Embryonic facial prominence (tissue), 1 donor: ENCODE measurements around the gene GRID1.
"Not testable (repeated sequence)": the region's sequence is repeated elsewhere in the genome, so short reads cannot be mapped to it uniquely, and the experiment has no call there.

Source experiments
- DNase-seq: peaks from one replicate; pipeline ENCODE4 v3.0.0-alpha.2; 2016; ENCODE audit errors: extremely low spot score

Gene GRID1

DNA sequence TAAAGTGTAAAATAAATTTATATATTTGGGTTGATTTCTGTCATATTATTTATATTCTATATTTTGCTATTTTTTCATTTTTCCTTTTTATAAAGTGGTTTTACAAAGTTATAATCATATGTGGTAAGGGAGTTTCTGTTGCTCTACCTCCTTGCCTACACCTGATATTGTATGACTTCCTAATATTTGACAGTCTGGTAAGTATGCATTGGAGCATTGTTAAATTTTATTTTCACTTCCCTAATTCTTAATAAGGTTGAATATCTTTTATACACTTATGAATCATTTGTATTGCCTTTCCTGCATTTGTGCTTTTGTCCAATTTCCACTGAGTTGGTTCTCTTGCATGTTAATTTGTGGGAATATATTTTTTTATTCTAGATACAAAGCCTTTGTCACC is 492.4 kb downstream of the GRID1 start:
- DNase-seq = no peak

DNA sequence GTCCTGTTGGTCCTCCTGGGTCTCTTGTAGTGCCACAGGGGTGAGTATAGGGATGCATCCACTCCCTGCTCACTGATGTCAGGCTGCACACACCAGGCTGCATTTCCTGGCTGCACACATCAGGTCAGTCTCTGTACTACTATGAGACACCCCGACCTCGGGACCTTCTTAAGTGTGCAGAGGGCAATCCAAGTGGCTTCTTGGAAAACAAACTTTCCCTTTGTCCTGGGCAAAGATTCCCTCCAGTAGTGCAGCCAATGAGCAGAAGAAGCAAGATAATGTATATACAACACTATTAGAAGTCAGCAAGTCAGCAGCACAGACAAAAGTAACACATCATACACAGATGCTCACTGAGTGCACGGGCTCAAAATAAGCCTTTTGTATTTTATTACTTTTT is 493.5 kb downstream of the GRID1 start:
- DNase-seq = no peak

DNA sequence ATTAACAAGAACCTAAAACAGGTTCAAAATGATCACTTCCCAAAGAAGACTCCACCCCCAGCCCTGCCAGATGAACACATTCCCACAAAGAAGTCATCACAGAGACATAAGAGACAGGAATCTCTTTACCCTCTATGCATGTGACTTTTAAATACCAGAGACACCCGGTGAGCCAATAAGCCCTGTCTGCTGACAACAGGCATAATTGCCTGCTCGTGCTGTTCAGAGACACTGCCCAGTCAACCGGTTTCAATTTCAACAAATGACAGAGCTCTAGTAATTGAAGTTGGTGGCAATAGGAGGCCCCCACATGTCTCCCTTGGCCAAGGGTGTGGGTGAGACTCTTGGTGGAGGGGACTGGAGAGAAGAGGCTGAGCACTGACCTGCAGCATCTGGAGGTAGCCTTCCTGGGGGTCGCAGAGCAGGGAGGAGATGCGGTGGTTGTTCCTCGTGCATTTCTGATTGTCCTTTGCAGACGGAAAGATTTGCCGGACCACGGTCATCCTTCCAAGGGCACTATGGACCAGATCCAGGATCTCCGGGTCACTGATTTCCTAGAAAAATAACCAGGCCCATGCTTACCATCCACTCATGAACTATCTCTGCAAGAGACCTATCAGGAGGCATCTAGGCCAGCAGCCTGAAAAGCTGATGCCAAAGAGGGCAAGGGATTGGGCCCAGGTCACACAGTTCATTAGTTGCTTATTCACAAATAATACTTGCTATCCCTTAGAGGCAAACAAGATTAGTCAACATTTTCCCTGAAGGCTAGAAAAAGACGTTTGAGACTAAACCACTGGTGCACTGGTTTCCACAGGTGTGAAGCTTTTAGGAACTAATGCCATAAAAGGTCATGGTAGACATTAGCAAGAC is 497.7 kb downstream of the GRID1 start:
- DNase-seq = no peak

DNA sequence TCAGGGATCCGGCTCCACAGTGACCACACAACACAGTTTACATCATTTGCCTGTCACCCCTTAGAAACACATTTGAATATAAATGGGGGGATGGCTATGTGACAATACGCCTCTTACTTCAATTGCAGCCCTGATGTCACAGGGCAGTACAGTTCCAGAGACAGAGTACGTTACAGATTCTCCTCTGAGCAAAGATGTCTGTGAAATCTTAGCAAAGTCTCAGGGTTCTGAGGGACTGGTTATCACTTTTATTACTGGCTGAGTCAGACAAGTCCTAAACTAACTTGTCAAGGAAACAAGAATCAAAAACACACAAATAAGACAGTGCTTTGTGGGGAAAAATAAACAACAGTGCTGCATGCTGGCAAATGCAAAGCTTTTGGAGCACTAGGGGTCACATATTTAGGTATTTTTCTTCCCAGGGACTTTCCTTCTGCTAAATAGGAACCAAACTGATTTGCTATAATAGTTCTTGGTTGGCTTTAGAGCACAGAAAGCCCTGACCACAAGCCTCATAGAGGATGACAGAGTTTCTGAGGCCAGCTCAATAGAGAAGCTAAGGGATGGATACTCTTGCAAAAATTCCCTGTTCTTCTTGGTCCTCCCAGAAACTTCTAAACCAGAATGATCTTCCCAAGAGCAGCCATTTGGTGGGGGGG is 501.6 kb downstream of the GRID1 start:
- no peak for DNase-seq

DNA sequence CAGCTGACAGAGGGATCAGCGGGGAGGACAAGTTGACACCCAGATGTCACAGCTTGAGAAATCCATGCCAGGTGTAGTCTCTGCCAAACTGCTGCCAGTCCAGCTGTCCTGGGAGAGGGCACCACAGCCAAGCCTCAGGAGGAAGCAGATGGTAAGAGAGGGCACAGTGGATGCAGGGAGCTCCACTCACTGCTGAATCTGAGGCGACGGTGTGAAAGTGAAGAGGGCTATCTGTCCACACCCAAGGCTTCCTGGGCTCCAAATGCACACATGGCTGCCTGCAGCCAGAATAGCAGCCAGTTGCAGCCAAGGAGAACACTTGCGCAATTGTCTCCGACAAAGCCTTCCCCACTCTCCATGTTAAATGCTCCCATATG is 502.4 kb downstream of the GRID1 start:
- no peak for DNase-seq

DNA sequence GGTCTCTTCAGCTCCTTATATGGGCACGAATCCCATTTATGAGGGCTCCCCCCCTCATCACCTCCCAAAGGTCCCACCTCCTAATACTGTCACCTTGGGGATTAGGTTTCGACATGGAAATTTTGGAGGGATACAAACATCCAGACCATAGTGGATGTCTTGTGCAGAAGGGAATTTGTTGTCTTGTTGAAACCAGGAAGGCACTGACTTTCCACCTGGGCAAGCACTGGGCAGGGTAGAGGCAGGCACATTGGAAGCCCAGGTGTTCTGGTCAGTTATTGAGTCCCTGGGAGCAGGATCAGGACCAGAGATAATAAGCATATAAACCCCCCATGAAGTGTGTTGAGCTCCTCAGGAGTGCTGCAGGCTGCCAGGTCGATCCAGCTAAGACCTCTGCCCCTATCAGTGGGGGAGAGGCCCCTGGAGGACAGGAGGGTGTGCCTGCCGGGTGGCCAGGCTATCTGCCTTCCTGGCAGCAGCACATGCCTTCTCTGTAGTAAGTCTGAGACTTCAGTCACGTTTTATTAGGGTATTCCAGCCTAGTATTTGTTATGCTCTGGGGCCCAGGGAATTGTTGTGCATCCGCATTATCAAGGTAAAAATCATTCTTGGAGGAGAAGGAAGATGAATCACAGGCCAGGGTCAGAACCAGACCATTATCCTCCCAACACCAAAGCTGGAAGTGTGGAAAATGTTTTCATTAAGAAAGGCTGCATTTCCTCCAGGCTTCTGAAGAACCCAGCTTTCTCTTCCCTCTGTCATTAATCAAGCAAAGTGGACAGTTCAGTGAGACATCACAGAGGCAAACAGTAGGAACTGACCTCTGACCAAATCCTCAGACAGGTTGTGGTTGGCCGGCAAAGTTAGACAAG is 503.1 kb downstream of the GRID1 start:
- no peak for DNase-seq

DNA sequence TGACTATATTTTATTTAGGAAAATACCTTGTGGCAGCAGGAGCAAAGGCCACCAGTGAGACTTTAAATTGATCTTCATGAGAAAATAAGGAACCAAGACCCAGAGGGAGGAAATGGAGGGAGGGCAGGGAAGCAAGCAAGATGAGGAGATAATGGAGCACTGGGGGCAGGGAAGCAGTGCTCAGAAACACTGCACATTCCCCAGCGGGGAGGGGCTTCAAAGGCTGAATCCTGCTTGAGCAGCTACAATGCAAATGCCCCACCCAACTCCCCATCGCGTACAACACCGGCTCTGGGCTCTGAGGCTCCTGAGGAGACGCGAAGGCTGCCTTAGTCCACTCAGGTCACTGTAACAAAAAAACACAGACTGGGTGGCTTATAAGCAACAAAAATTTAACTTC is 503.8 kb downstream of the GRID1 start:
- no peak for DNase-seq

DNA sequence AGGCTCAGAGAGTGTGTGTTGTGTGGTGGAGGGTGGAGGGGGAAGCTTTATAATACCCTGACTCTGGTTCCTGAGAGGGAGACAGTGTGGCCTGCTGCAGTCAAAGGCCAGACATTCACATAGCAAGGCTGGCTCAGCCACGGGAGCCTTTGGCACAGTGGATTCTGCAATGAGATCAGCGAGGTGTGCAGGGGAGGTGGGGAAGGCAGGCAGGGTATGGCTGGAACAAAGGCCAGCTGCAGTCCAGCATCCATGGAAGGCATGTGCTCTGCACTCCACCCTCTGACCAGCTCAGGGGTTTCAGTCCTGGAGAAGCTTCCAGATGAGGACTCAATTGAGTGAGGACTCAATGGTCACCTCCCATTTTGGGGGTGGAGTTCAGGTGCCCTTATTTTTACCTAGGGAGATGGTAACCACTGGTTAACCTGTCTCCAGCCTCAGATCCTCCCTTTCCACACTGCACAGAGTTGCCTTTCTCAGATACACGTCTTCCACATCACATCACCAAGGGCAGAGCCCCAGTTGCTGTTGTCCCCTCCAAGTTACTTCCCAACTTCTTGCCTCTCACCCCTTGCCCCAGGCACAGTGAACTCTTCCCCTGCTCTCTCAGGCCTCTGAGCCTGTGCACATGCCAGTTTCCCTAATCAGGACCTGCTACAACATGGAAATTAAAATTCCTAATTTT is 504.9 kb downstream of the GRID1 start:
- no peak for DNase-seq

DNA sequence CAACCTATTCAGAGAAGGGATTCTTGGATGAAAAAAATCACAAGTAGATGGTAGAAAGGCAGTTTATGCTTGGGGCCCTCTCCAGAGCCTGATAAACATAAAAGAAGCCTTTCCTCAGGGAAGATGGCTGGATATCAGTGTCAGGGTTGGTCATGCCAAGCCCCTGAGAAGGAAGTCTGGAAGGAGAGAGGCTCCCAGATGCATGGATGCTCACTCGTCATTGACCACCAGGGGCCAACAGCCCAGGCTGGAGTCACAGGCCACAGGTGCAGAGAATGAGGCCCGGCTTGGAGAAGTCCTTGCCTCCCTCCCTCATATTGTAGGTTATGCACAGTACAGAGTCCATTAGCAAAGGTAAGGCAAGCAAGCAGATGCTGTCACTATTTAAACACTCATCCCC is 506.7 kb downstream of the GRID1 start:
- no peak for DNase-seq

DNA sequence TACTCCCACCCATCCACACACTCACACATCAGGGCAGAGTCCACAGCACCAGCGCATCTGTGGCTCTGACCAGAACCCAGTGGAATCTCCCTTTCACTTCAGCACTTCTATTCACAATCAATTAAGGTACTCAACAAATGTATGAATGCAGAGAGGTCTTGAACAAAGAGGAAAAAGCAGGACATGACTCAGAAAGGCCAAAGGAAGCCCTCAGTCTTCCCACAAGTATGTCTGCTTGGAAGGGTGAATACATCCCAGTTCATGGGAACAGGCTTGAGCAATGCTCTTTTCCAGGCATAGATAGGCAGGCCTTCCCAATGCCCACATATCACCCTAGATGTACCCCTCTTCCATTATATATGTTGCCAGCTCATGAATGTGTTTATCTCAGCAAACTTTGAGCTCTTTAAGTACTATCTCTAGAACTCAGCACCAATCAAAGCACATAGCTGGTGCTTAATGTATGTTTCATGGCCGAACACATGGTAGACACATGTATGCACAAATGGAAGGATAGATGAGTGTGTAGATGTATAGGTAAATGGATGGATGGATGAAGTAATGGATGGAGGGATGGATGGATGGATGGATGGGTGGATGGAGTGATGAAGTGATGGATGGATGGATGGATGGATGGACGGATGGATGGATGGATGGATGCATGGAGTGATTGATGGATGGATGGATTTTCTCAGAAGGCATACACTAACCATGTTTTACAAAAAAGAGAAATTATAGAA is 507.6 kb downstream of the GRID1 start:
- DNase-seq = no peak

DNA sequence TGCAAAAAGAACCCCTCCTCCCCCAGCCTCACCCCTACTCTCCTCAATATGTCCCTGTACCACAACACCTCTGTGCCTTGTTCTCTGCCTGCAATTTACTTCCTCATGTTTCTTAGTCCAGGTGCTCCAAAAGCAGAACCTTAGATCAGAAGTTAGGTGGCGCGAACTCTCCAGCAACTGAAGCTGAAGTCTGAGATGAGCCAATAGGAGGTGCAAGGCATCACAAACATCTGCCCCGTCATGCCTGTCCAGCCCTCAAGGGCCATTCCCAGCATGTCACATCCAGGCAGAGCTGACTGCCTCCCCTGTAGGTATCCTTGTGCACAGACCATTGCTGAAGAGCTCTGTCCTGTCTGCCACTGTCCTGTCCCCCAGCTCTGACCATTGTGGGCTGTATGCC is 508.8 kb downstream of the GRID1 start:
- no peak for DNase-seq

DNA sequence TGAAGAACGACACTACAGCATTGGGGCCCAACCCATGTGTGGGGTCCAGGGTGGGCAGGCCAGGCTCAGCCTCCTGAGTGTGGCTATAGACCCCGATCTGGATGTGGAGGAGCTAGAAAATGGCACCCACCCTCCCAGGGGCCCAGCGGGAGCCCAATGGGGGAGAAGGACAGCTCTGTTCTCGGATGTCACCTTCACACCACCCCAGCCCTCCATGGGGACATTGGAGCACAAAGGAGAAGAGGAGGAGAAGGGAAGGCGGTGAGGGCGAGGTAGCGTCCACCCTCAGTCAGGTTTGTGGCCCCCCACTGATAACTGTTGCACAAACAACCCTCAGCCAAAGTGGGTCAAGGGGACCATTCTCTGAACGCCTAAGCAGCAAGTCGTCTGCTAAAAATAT is 509.3 kb downstream of the GRID1 start:
- DNase-seq = no peak

DNA sequence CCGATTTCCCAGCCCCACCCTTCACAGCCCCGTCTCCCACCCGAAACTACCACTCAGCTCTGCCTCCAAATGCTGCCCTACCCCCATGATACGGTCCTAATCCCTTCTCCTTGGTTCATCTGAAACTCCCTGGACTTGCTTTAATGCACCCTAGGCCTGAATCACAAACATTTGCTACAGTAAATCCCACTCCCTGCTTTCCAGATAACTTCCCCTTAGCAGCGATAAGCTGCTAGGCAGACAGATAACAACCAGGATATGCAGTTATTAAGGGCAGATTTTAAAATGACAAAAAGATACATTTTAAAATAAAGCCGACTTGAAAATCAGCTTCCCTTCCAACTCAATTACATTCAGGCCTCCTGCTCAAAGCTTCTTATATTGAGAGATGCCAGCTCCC is 514.7 kb downstream of the GRID1 start:
- DNase-seq = no peak

DNA sequence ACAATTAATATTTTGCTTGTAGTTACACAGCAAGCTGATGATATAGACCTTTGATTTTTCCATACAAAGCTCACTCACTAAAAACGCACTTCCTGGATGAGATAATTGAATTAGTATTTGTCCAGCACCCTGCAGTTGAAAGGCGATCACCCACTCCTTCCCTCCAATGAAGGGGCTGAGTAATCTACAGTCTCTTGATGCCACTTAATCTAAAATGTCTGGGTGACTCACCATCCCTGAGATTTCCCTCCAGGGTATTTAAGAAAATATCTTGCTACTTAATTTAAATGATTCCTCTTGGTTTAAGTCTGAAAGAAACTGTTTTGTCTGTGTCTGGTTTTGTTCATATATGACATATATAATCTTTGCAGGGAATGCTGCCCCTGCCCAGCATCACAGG is 515.3 kb downstream of the GRID1 start:
- no peak for DNase-seq

DNA sequence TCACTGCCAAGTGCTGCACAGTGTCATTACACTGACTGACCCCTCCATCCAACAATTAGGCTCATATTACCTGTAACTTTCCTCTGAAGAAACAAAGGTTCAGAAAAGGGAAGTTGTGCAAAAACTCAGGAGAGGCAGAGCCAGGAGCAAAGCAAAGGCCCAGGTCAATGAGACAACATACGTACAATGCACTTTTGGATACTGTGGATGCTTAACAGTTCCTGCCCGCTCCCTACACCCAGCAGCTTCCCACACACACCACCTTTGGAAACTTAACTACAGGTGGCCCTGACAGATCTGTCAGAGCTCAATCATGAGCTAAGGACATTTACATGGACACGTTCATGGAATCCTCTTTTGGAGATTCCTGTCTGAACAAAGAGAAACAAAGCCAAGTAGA is 515.9 kb downstream of the GRID1 start:
- no peak for DNase-seq

DNA sequence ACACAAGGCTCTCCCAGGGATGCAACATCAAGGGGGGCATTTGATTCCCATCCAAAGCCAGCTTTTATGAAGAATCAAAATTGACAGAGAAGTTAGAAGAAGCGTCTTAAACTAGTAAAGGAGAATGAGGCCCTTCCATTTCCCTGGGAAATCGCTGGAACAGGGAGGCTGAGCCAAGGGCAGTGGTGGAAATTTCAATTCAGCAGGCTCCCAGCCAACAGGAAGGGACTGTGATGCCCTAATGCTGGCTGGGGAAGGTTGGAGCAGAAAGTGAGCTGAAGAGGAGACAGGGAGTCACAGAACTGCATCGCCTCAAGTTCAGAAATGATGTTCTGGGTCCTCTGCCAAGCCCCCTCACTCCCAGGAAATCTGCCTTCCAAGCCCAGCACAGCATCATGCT is 517.3 kb downstream of the GRID1 start:
- no peak for DNase-seq

DNA sequence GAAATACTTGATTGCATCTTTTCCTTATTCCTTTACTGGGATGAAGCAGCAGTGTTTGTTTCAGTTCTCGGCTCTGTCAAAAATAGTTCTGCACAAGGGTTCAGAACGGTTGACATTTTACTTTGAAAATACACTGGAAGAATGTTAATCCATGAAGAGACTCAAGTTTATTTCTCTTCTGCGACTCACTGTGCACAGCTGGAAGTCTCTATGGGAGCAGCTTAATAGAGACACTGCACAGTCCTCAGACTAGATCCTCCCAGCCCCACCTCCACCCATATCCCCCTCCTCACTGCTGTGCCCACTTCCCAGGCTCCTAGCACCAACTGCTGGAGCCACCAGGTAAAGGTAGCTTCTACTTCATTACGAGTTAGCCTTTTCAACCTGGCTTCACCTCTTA is 517.8 kb downstream of the GRID1 start:
- no peak for DNase-seq

DNA sequence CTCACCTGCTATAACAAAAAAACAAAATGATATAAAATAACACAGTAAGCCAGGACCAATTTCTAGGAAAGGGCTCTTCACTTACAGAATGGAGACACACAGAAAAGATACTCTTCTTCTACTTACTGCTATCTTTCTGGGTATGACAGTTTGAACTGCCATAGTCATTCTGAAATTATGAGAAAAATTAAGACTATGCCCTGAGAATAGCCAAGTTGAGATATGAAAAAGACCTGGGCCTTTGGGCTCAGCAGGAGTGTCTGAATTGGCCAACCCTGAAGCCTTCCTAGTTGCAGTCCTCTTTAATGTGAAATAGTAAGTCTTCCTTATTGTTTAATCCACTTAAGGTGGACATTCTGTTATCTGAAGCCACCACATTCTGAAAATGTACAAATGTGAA is 519.5 kb downstream of the GRID1 start:
- no peak for DNase-seq

DNA sequence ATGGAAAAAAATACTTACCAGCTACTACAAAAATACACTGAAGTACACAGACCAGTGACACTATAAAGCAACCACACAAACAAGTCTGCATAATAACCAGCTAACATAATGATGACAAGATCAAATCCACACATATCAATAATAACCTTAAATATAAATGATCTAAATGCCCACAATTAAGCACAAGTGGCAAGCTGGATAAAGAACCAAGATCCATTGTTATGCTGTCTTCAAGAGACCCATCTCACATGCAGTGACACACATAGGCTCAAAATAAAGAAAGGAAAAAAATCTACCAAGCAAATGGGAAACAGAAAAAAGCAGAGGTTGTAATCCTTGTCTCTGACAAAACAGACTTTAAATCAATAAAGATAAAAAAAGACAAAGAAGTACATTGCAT is 527.9 kb downstream of the GRID1 start:
- DNase-seq = not testable (repeated sequence)

DNA sequence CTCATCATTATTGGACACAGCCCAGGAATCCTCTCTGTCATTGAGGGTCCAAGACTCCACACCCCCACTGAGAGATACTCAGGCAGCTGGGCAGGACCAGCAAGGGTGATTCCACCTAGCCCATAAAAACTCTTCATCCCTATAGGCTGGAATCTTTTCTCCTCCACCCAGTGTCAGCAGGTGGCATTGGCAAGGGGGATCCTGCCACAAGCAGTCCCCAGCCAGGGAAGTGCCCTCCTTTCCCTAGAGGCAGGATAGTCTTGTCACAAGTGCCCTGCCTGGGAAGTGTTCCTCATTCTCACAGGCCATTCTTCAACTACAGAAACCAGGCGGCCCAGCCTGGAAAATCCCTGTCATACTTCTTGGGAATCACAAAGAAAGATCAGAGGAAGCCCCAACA is 533.6 kb downstream of the GRID1 start:
- DNase-seq = no peak

DNA sequence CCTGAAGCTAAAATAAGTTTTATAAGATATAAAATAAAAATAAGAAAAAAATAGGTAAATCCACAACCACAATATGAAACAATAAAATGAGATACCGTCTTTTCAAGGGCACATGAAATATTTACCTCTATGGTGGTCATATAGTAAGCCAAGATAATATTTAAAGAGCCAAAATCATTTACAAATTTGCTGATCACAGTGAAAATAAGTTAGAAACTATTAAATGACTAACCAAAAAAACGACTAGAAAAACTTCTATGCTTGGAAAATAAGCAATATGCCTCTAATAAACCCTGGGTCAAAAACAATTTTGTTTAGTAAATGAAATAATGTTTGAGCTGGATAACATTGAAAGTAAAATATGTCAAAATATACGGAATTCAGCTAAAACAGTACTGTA is 535.2 kb downstream of the GRID1 start:
- no peak for DNase-seq
